Measurements from ENCODE around the gene PLXNB3.

Gene PLXNB3

DNA sequence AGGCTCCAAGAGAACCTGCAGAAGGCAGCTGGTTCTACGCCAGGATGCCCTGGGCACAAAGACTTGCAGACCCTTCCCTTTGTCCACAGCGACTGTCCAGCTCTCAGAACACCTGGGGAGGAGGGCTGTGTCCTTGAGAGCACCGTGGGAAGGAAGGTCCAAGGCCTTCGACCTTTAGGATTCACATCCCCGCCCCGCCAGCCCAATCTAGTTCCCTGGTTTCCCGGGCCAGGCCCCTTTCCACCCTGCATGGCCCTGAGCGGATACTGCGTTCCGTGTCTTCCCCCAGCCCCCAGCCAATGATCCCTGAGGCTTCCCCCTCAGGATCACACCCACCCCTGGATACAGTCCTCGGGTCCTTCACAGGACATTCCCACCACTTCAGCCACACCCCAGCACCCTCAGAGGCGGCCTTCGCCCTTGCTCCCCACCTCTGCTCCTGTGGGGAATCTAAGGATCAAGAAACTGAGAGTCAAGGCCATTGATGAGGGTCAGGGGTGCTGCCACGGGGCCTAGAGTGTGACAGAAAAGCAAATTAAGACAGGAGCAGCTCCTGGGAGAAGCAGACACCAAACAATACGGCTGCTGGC, 30.3 kb upstream of the PLXNB3 start:
- no peak for TF ChIP-seq CTCF (IDR thresholded peaks at IDR 0.05; ENCODE audit: low read depth, low read length)

GRCh38 chrX:153734871-153735270, 29.2 kb upstream of the PLXNB3 start:
- no peak for TF ChIP-seq CTCF (IDR thresholded peaks at IDR 0.05; ENCODE audit: low read depth, low read length)
- no peak overlapping the region for H3K4me3 ChIP-seq (ENCODE audit: low read depth, low read length)

More for the DNA sequence above, 30.3 kb upstream of the PLXNB3 start:
- no peak overlapping the region for H3K4me3 ChIP-seq (ENCODE audit: low read depth, low read length)

DNA sequence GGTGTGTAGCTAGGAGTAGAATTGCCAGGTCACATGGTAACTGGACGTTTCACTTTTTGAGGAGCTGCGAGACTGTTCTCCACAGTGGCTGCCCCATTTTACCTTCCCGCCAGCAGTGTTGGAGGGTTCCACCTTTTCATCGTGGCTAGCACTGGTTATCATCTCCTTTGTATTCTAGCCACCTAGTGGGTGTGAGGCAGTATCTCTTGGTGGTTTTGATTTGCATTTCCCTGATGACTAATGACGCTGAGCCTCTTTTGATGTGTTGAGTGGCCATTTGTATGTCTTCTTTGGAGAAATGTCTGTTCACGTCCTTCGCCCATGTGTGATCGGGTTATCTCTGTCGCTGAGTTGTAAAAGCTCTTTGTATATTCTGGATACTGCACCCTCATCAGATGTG, 28.8 kb upstream of the PLXNB3 start:
- no peak for TF ChIP-seq CTCF (IDR thresholded peaks at IDR 0.05; ENCODE audit: low read depth, low read length)
- H3K4me3 ChIP-seq (ENCODE audit: low read depth, low read length) = no peak overlapping the region

DNA sequence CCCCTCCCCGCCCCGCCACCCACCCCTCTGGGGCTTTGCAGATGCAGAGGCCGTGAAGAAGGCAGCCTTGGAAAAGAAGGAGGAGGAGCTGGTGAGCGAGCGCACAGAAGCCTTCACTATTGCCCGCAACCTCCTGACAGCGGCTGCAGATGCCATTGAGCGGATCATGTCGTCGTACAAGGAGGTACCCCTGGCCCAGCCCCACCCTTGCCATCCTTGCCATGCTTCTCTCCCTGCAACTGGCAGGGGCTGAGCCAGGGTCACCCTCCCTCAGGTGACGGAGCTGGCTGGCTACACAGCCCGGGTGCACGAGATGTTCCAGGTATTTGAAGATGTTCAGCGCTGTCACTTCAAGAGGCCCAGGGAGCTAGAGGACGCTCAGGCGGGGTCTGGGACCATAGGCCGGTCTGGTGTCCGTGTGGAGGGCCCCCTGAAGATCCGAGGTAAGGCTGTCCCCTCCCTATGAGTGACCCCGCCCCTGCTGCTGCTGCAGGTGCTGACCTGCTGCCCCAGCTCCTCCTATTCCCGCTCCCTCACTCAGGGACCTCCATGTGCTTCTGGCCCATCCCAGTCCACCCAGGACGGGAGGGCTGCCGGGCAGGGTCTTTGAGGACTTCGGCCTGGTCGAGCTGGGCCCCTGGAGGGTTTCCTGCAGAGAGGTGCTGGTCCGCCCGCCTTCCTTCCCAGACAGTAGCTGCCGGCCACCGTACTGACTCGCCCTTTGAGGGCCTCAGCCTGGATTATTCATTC, 27.8 kb upstream of the PLXNB3 start:
- no peak overlapping the region for H3K4me3 ChIP-seq (ENCODE audit: low read depth, low read length)
- no peak for TF ChIP-seq CTCF (IDR thresholded peaks at IDR 0.05; ENCODE audit: low read depth, low read length)

- no peak for TF ChIP-seq CTCF (IDR thresholded peaks at IDR 0.05; ENCODE audit: low read depth, low read length)
- H3K4me3 ChIP-seq (ENCODE audit: low read depth, low read length) = no peak overlapping the region
Measured at GRCh38 chrX:153736871-153737441, 27.1 kb upstream of the PLXNB3 start.

DNA sequence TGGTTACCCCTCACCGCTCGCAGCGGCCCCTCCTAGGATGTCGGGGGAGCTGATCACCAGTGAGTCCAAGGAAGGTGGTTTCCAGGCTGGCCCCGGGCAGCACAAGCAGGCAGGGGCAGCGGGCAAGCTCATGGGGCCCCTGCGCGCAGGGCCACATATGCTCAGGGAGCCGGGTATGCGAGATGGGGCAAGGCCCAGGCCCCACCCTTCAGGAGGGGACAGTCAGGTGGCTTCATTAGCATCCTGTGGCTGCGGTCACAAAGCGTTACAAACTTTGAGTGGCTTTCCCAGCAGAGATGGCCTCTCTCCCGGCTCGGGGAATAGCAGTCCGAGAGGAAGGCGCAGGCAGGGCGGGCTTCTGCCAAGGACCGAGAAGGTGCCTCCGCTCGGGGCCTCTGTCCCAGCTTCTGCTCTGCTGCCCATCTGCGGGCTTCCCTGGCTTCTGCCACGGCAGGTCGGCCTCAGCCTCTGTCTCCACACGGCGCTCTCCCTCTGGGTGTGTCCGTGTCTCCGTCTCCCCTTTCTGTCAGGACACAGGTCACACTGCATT, 25.9 kb upstream of the PLXNB3 start:
- no peak for TF ChIP-seq CTCF (IDR thresholded peaks at IDR 0.05; ENCODE audit: low read depth, low read length)
- H3K4me3 ChIP-seq (ENCODE audit: low read depth, low read length) = no peak overlapping the region
